WTC11 (cell line): ENCODE data around the gene BPI.

Source experiments
- NR1H2 ChIP-seq: sonication (generic); formaldehyde crosslinking; IDR thresholded peaks from 2 replicates; pipeline ENCODE4 v1.9.0; 2021; ENCODE audit warnings: mild to moderate bottlenecking, moderate library complexity, missing genetic modification reagents
- SP1 ChIP-seq: sonication (generic); formaldehyde crosslinking; conservative IDR thresholded peaks from 2 replicates; pipeline ENCODE4 v1.8.1; 2022; ENCODE audit warnings: missing genetic modification reagents
- TEAD4 ChIP-seq: sonication (generic); formaldehyde crosslinking; IDR thresholded peaks from 2 replicates; pipeline ENCODE4 v1.8.0; 2022; ENCODE audit warnings: mild to moderate bottlenecking, missing genetic modification reagents
- ZNF138 ChIP-seq: sonication (generic); formaldehyde crosslinking; conservative IDR thresholded peaks from 2 replicates; pipeline ENCODE4 v1.8.1; 2022; ENCODE audit warnings: mild to moderate bottlenecking, moderate library complexity, missing genetic modification reagents
- TF ChIP-seq, protein P1 (sequence below): sonication (generic); formaldehyde crosslinking; IDR thresholded peaks from 2 replicates; pipeline ENCODE4 v1.8.0; 2023; ENCODE audit warnings: missing genetic modification reagents, mild to moderate bottlenecking, borderline replicate concordance
- TF ChIP-seq, protein P2 (sequence below): sonication (generic); formaldehyde crosslinking; IDR thresholded peaks from 2 replicates; pipeline ENCODE4 v1.8.1; 2023; ENCODE audit warnings: mild to moderate bottlenecking, missing genetic modification reagents, moderate library complexity
- TF ChIP-seq, protein P3 (sequence below): fragments of 200-600 bp; IDR thresholded peaks from 2 replicates; pipeline ENCODE4 v1.8.0; 2022; ENCODE audit warnings: antibody characterized with exemption
- TF ChIP-seq, protein P4 (sequence below): sonication (generic); formaldehyde crosslinking; IDR thresholded peaks from 2 replicates; pipeline ENCODE4 v1.8.0; 2022; ENCODE audit warnings: mild to moderate bottlenecking, missing genetic modification reagents

- TF ChIP-seq, protein P1, sequence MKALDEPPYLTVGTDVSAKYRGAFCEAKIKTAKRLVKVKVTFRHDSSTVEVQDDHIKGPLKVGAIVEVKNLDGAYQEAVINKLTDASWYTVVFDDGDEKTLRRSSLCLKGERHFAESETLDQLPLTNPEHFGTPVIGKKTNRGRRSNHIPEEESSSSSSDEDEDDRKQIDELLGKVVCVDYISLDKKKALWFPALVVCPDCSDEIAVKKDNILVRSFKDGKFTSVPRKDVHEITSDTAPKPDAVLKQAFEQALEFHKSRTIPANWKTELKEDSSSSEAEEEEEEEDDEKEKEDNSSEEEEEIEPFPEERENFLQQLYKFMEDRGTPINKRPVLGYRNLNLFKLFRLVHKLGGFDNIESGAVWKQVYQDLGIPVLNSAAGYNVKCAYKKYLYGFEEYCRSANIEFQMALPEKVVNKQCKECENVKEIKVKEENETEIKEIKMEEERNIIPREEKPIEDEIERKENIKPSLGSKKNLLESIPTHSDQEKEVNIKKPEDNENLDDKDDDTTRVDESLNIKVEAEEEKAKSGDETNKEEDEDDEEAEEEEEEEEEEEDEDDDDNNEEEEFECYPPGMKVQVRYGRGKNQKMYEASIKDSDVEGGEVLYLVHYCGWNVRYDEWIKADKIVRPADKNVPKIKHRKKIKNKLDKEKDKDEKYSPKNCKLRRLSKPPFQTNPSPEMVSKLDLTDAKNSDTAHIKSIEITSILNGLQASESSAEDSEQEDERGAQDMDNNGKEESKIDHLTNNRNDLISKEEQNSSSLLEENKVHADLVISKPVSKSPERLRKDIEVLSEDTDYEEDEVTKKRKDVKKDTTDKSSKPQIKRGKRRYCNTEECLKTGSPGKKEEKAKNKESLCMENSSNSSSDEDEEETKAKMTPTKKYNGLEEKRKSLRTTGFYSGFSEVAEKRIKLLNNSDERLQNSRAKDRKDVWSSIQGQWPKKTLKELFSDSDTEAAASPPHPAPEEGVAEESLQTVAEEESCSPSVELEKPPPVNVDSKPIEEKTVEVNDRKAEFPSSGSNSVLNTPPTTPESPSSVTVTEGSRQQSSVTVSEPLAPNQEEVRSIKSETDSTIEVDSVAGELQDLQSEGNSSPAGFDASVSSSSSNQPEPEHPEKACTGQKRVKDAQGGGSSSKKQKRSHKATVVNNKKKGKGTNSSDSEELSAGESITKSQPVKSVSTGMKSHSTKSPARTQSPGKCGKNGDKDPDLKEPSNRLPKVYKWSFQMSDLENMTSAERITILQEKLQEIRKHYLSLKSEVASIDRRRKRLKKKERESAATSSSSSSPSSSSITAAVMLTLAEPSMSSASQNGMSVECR (CRISPR knock-in tag) = no peak
- no peak for TF ChIP-seq NR1H2 (CRISPR knock-in tag)
- TF ChIP-seq, protein P2, sequence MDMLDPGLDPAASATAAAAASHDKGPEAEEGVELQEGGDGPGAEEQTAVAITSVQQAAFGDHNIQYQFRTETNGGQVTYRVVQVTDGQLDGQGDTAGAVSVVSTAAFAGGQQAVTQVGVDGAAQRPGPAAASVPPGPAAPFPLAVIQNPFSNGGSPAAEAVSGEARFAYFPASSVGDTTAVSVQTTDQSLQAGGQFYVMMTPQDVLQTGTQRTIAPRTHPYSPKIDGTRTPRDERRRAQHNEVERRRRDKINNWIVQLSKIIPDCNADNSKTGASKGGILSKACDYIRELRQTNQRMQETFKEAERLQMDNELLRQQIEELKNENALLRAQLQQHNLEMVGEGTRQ = no peak
- TF ChIP-seq, protein P3, sequence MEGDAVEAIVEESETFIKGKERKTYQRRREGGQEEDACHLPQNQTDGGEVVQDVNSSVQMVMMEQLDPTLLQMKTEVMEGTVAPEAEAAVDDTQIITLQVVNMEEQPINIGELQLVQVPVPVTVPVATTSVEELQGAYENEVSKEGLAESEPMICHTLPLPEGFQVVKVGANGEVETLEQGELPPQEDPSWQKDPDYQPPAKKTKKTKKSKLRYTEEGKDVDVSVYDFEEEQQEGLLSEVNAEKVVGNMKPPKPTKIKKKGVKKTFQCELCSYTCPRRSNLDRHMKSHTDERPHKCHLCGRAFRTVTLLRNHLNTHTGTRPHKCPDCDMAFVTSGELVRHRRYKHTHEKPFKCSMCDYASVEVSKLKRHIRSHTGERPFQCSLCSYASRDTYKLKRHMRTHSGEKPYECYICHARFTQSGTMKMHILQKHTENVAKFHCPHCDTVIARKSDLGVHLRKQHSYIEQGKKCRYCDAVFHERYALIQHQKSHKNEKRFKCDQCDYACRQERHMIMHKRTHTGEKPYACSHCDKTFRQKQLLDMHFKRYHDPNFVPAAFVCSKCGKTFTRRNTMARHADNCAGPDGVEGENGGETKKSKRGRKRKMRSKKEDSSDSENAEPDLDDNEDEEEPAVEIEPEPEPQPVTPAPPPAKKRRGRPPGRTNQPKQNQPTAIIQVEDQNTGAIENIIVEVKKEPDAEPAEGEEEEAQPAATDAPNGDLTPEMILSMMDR = no peak
- TF ChIP-seq ZNF138 = no peak
- TF ChIP-seq TEAD4 (CRISPR knock-in tag) = no peak
- TF ChIP-seq, protein P4, sequence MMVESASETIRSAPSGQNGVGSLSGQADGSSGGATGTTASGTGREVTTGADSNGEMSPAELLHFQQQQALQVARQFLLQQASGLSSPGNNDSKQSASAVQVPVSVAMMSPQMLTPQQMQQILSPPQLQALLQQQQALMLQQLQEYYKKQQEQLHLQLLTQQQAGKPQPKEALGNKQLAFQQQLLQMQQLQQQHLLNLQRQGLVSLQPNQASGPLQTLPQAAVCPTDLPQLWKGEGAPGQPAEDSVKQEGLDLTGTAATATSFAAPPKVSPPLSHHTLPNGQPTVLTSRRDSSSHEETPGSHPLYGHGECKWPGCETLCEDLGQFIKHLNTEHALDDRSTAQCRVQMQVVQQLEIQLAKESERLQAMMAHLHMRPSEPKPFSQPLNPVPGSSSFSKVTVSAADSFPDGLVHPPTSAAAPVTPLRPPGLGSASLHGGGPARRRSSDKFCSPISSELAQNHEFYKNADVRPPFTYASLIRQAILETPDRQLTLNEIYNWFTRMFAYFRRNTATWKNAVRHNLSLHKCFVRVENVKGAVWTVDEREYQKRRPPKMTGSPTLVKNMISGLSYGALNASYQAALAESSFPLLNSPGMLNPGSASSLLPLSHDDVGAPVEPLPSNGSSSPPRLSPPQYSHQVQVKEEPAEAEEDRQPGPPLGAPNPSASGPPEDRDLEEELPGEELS = no peak
- TF ChIP-seq SP1 (CRISPR knock-in tag) = no peak
Measured at GRCh38 chr20:38325905-38326304, 21.9 kb downstream of the BPI start.
